Trophoblast cell (in vitro differentiated cells and primary cell): ENCODE measurements around the gene SEL1L.

Experiments used
- DNase-seq, 2 donors: peaks; one replicate each; pipeline ENCODE4 v3.0.0-alpha.2; 2016
- H2AFZ ChIP-seq: 2 replicates; pipeline ENCODE4 v1.6.1; 2013; ENCODE audit warnings: low read length, moderate library complexity, mild to moderate bottlenecking; ENCODE audit not compliant: insufficient read depth, poor library complexity
- H2AK5ac ChIP-seq: 2 replicates; pipeline ENCODE4 v1.6.1; 2013; ENCODE audit warnings: mild to moderate bottlenecking, low read length
- H2BK120ac ChIP-seq: 2 replicates; pipeline ENCODE4 v1.6.1; 2013; ENCODE audit warnings: low read length, mild to moderate bottlenecking, moderate library complexity; ENCODE audit not compliant: insufficient read depth, poor library complexity
- H2BK12ac ChIP-seq: 2 replicates; pipeline ENCODE4 v1.6.1; 2013; ENCODE audit warnings: mild to moderate bottlenecking, low read length, moderate library complexity
- H2BK5ac ChIP-seq: 2 replicates; pipeline ENCODE4 v1.6.1; 2013; ENCODE audit warnings: low read length, low read depth, moderate library complexity, mild to moderate bottlenecking; ENCODE audit not compliant: poor library complexity
- H3K14ac ChIP-seq: 2 replicates; pipeline ENCODE4 v1.6.1; 2013; ENCODE audit warnings: mild to moderate bottlenecking, low read length
- H3K18ac ChIP-seq: 2 replicates; pipeline ENCODE4 v1.6.1; 2013; ENCODE audit warnings: mild to moderate bottlenecking, low read length
- H3K23ac ChIP-seq: 2 replicates; pipeline ENCODE4 v1.6.1; 2013; ENCODE audit warnings: low read length
- H3K27ac ChIP-seq: 2 replicates; pipeline ENCODE4 v1.5.1; 2013; ENCODE audit warnings: low read depth, mild to moderate bottlenecking, inconsistent platforms, low read length, moderate library complexity
- H3K27me3 ChIP-seq: 2 replicates; pipeline ENCODE4 v1.6.1; 2013; ENCODE audit warnings: inconsistent platforms, mild to moderate bottlenecking, low read length, moderate library complexity; ENCODE audit not compliant: insufficient read depth
- H3K36me3 ChIP-seq, 2 experiments: 1 replicate in 1 of 2; 2 replicates in 1 of 2; pipeline ENCODE4 v1.6.1; 2013; ENCODE audit warnings: low read length in 2 of 2, mild to moderate bottlenecking in 2 of 2, moderate library complexity in 1 of 2; ENCODE audit not compliant: insufficient read depth in 2 of 2, control insufficient read depth in 1 of 2
- H3K4ac ChIP-seq: 2 replicates; pipeline ENCODE4 v1.6.1; 2013; ENCODE audit warnings: low read depth, mild to moderate bottlenecking, low read length, moderate library complexity
- H3K4me1 ChIP-seq, 2 experiments: 1 replicate in 1 of 2; 2 replicates in 1 of 2; pipeline ENCODE4 v1.6.1; 2013; ENCODE audit warnings: low read length in 2 of 2, mild to moderate bottlenecking in 2 of 2, moderate library complexity in 1 of 2; ENCODE audit not compliant: insufficient read depth in 2 of 2, control insufficient read depth in 1 of 2
- H3K4me2 ChIP-seq: 2 replicates; pipeline ENCODE4 v1.6.1; 2013; ENCODE audit warnings: inconsistent platforms, mild to moderate bottlenecking, low read length, moderate library complexity
- H3K4me3 ChIP-seq: 2 replicates; pipeline ENCODE4 v1.5.1; 2013; ENCODE audit warnings: mild to moderate bottlenecking, low read depth, low read length, inconsistent platforms
- H3K79me1 ChIP-seq: one replicate; pipeline ENCODE4 v1.6.1; 2013; ENCODE audit warnings: low read length
- H3K79me2 ChIP-seq: 2 replicates; pipeline ENCODE4 v1.6.1; 2013; ENCODE audit warnings: low read length, mild to moderate bottlenecking; ENCODE audit not compliant: control insufficient read depth, insufficient read depth, poor library complexity
- H3K9ac ChIP-seq: 2 replicates; pipeline ENCODE4 v1.6.1; 2013; ENCODE audit warnings: mild to moderate bottlenecking, low read length
- H3K9me3 ChIP-seq: 2 replicates; pipeline ENCODE4 v1.6.1; 2013; ENCODE audit warnings: low read depth, mild to moderate bottlenecking, control low read depth, inconsistent platforms, low read length; ENCODE audit not compliant: insufficient read depth
- H4K12ac ChIP-seq: 2 replicates; pipeline ENCODE4 v1.6.1; 2013; ENCODE audit warnings: low read depth, mild to moderate bottlenecking, low read length, moderate library complexity
- H4K8ac ChIP-seq: 2 replicates; pipeline ENCODE4 v1.6.1; 2013; ENCODE audit warnings: low read depth, mild to moderate bottlenecking, low read length, moderate library complexity
- H4K91ac ChIP-seq: one replicate; pipeline ENCODE4 v1.6.1; 2013; ENCODE audit warnings: low read depth, mild to moderate bottlenecking, low read length, moderate library complexity
- WGBS: extraction: QIAGEN DNeasy Blood & Tissue Kit; methylation state at CpG from one replicate; pipeline ENCODE4 v1.1.7; 2013; ENCODE audit warnings: missing lambda C conversion rate; ENCODE audit not compliant: insufficient read length, insufficient coverage; ENCODE audit errors: extremely low coverage; 5-methylcytosine and 5-hydroxymethylcytosine counted together

SEL1L gene

GRCh38 chr14:81536241-81536771 lies 2.7 kb upstream of the SEL1L start:
- H2BK12ac ChIP-seq: no peak overlapping the region
- H3K27ac ChIP-seq: no peak overlapping the region
- no peaks in the 10 kb centered on the region for H3K27me3 ChIP-seq
- H3K4me1 ChIP-seq: no peaks in the 10 kb centered on the region
- peaks cover 8% of the 10 kb centered on the region for H3K79me2 ChIP-seq
- no peak overlapping the region for H3K18ac ChIP-seq
- peaks cover 5% of the 10 kb centered on the region for H3K79me1 ChIP-seq
- H3K14ac ChIP-seq: no peak overlapping the region
- no peak overlapping the region for H4K91ac ChIP-seq
- no peak overlapping the region for H3K4me3 ChIP-seq
- no peak overlapping the region for H4K8ac ChIP-seq
- H3K9me3 ChIP-seq: peaks cover 3% of the 10 kb centered on the region
- H4K12ac ChIP-seq: no peak overlapping the region
- peak; percentile 18 to 50 for DNase-seq
- no peaks in the 10 kb centered on the region for H3K36me3 ChIP-seq
- H3K23ac ChIP-seq: no peak overlapping the region
- H2AFZ ChIP-seq: no peak overlapping the region
- H2BK120ac ChIP-seq: no peak overlapping the region
- no peak overlapping the region for H3K4ac ChIP-seq
- no peak overlapping the region for H3K9ac ChIP-seq
- no peak overlapping the region for H2AK5ac ChIP-seq
- no CpG with 5 or more reads among the region's 2 CpGs for WGBS
- no peak overlapping the region for H3K4me2 ChIP-seq
- H2BK5ac ChIP-seq: no peak overlapping the region

- H3K14ac ChIP-seq: no peak overlapping the region
- no peak overlapping the region for H4K91ac ChIP-seq
- no peak overlapping the region for H3K4me3 ChIP-seq
- H3K18ac ChIP-seq: no peak overlapping the region
- no peak overlapping the region for H4K8ac ChIP-seq
- no peak for DNase-seq
- H3K79me1 ChIP-seq: peaks cover 5% of the 10 kb centered on the region
- H2BK12ac ChIP-seq: no peak overlapping the region
- no peak overlapping the region for H3K23ac ChIP-seq
- H4K12ac ChIP-seq: no peak overlapping the region
- H2AK5ac ChIP-seq: no peak overlapping the region
- no peak overlapping the region for H3K4ac ChIP-seq
- no peaks in the 10 kb centered on the region for H3K4me1 ChIP-seq
- peaks cover 3% of the 10 kb centered on the region for H3K9me3 ChIP-seq
- no peak overlapping the region for H3K9ac ChIP-seq
- H3K36me3 ChIP-seq: no peaks in the 10 kb centered on the region
- H3K79me2 ChIP-seq: peaks cover 8% of the 10 kb centered on the region
- no peak overlapping the region for H2AFZ ChIP-seq
- H2BK120ac ChIP-seq: no peak overlapping the region
- WGBS: no CpG with 5 or more reads among the region's 3 CpGs
- no peak overlapping the region for H2BK5ac ChIP-seq
- no peak overlapping the region for H3K4me2 ChIP-seq
- H3K27ac ChIP-seq: no peak overlapping the region
- no peaks in the 10 kb centered on the region for H3K27me3 ChIP-seq
These were observed 1.9 kb upstream of the SEL1L start for GRCh38 chr14:81535396-81536164.

- no peak overlapping the region for H4K91ac ChIP-seq
- H3K27ac ChIP-seq: no peak overlapping the region
- H2BK5ac ChIP-seq: no peak overlapping the region
- H3K79me1 ChIP-seq: peaks cover 5% of the 10 kb centered on the region
- no peaks in the 10 kb centered on the region for H3K36me3 ChIP-seq
- no peak overlapping the region for H3K4me2 ChIP-seq
- no peak overlapping the region for H2BK120ac ChIP-seq
- H2BK12ac ChIP-seq: no peak overlapping the region
- no peaks in the 10 kb centered on the region for H3K9me3 ChIP-seq
- no peak overlapping the region for H4K12ac ChIP-seq
- no peak overlapping the region for H3K4me3 ChIP-seq
- peak overlapping the region; percentile 68 for H2AFZ ChIP-seq
- H3K9ac ChIP-seq: no peak overlapping the region
- no peak overlapping the region for H3K18ac ChIP-seq
- H2AK5ac ChIP-seq: no peak overlapping the region
- peak overlapping the region; percentile 83 for H4K8ac ChIP-seq
- no peak for DNase-seq
- no peak overlapping the region for H3K14ac ChIP-seq
- H3K79me2 ChIP-seq: peaks cover 8% of the 10 kb centered on the region
- WGBS: no CpG with 5 or more reads among the region's 8 CpGs
- no peak overlapping the region for H3K4ac ChIP-seq
- no peak overlapping the region for H3K23ac ChIP-seq
- no peaks in the 10 kb centered on the region for H3K27me3 ChIP-seq
- no peaks in the 10 kb centered on the region for H3K4me1 ChIP-seq
These were observed 939 bp upstream of the SEL1L start for GRCh38 chr14:81534510-81535074.

- Histone ChIP-seq H4K12ac (peak overlapping the region; percentile 93), H3K4me1 (no peaks in the 10 kb centered on the region), H3K27me3 (no peaks in the 10 kb centered on the region), H2BK5ac (peak overlapping the region; percentile 56), H3K79me1 (peaks cover 5% of the 10 kb centered on the region), H3K36me3 (no peaks in the 10 kb centered on the region), H3K18ac (peak overlapping the region; percentile 63), H3K14ac (peak overlapping the region; percentile 89), H3K4me3 (peak overlapping the region; percentile 98), H3K23ac (no peak overlapping the region), H3K9ac (peak overlapping the region; percentile 85), H2AK5ac (peak overlapping the region; percentile 72), H3K9me3 (no peaks in the 10 kb centered on the region), H2BK12ac (no peak overlapping the region), H3K27ac (no peak overlapping the region), H3K4me2 (peak overlapping the region; percentile 79), H3K4ac (peak overlapping the region; percentile 90), H2BK120ac (no peak overlapping the region), H4K8ac (peak overlapping the region; percentile 97), H2AFZ (peak overlapping the region; percentile 90), H3K79me2 (peaks cover 8% of the 10 kb centered on the region), H4K91ac (peak overlapping the region; percentile 55)
- peak in 1 of 2 donors; percentile 20 for DNase-seq
- no CpG with 5 or more reads among the region's 10 CpGs for WGBS
These were observed 479 bp downstream of the SEL1L start for GRCh38 chr14:81533212-81533535.
